Parathyroid adenoma (tissue), 2 donors: ENCODE data around the gene KCTD21.

Experiments used
- H2AFZ ChIP-seq: fragments of 300-600 bp; sonication (generic); one replicate; pipeline ENCODE4 v1.7.0; 2017; ENCODE audit warnings: antibody characterized with exemption, mild to moderate bottlenecking
- H3K27ac ChIP-seq: fragments of 300-600 bp; sonication (generic); one replicate; pipeline ENCODE4 v1.7.0; 2017
- H3K27me3 ChIP-seq: fragments of 300-600 bp; sonication (generic); one replicate; pipeline ENCODE4 v1.7.0; 2017; ENCODE audit warnings: low read length; ENCODE audit not compliant: control insufficient read depth, insufficient read depth
- H3K36me3 ChIP-seq: fragments of 300-600 bp; sonication (generic); one replicate; pipeline ENCODE4 v1.7.0; 2017; ENCODE audit warnings: low read length; ENCODE audit not compliant: control insufficient read depth, insufficient read depth
- H3K4me1 ChIP-seq: fragments of 300-600 bp; sonication (generic); one replicate; pipeline ENCODE4 v1.7.0; 2017; ENCODE audit warnings: control low read depth
- H3K4me2 ChIP-seq: fragments of 300-600 bp; sonication (generic); one replicate; pipeline ENCODE4 v1.7.0; 2017; ENCODE audit warnings: low read length
- H3K4me3 ChIP-seq: fragments of 300-600 bp; sonication (generic); one replicate; pipeline ENCODE4 v1.7.0; 2017; ENCODE audit warnings: low read depth, low read length
- H3K79me2 ChIP-seq: fragments of 300-600 bp; sonication (generic); one replicate; pipeline ENCODE4 v1.7.0; 2017; ENCODE audit warnings: control low read depth
- H3K9ac ChIP-seq: fragments of 300-600 bp; sonication (generic); one replicate; pipeline ENCODE4 v1.7.0; 2017; ENCODE audit warnings: mild to moderate bottlenecking
- H3K9me3 ChIP-seq: fragments of 300-600 bp; sonication (generic); one replicate; pipeline ENCODE4 v1.7.0; 2017; ENCODE audit warnings: low read length; ENCODE audit not compliant: control insufficient read depth
- TF ChIP-seq, protein P1 (sequence below): fragments of 300-600 bp; sonication (generic); IDR thresholded peaks from one replicate; pipeline ENCODE4 v1.7.0; 2017; ENCODE audit warnings: antibody characterized with exemption, mild to moderate bottlenecking
- donor health status: primary hyperparathyroidism.

KCTD21 gene

DNA sequence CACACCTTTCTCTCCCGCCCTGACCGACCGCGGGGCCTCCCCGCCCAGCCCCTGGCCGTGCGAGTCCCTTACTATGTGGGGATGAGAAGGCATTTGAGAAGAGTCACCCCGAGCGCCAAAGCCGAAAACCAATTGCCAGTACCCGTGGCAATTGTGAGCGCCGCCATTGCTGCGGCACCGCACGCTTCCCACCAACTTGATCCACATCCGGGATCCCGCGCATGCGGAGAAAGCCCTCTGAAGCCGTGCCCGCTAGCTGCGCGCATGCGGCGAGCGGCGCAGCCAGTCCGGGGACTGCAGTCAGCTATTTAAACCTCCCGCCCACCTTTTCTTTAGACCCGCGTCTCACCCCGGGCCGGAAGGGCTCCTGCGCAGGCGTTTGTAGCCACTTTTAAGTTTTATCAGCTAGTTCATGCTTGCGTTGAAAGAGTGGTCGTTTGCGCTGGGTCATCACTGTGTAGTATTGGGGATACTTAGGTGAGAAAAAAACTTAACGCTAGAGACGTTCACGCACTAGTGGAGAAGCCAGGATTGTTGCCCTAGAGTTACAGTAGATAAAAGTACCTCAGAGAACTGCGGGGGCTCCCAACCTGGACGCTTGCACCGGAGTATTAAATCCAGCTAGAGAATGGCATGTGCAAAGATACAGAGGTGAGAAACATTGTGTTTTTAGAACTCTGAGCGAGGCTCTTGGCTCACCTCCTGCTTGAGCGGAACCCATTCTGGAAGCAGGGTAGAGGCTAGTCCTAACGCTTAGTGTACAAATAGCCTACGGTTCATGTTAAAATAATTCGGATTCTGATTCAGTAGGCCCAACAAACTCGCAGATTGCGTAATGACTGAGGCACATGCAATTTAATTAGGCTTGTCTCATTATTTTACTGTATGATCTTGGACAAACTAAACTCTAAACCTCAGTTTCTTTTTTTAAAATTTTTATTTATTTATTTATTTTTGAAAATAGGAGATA lies 48.7 kb downstream of the KCTD21 start, which contains the start of gene ALG8:
Gene ALG8, minus strand, starts transcription at position 205 of the 970 bp plus-strand sequence. Its CDS starts 38 bp downstream, at position 167.
- Histone ChIP-seq H3K27me3 (no peaks in the 10 kb centered on the region), H3K79me2 (peaks cover 2% of the 10 kb centered on the region), H3K4me1 (no peaks in the 10 kb centered on the region), H3K9ac (no peak within 1 kb of the TSS), H3K4me3 (peak within 1 kb of the TSS; percentile 76), H3K4me2 (peak within 1 kb of the TSS; percentile 80), H3K36me3 (no peaks in the 10 kb centered on the region), H3K27ac (peak within 1 kb of the TSS; percentile 57), H2AFZ (peak within 1 kb of the TSS; percentile 89), H3K9me3 (no peaks in the 10 kb centered on the region)
- TF ChIP-seq, protein P1, sequence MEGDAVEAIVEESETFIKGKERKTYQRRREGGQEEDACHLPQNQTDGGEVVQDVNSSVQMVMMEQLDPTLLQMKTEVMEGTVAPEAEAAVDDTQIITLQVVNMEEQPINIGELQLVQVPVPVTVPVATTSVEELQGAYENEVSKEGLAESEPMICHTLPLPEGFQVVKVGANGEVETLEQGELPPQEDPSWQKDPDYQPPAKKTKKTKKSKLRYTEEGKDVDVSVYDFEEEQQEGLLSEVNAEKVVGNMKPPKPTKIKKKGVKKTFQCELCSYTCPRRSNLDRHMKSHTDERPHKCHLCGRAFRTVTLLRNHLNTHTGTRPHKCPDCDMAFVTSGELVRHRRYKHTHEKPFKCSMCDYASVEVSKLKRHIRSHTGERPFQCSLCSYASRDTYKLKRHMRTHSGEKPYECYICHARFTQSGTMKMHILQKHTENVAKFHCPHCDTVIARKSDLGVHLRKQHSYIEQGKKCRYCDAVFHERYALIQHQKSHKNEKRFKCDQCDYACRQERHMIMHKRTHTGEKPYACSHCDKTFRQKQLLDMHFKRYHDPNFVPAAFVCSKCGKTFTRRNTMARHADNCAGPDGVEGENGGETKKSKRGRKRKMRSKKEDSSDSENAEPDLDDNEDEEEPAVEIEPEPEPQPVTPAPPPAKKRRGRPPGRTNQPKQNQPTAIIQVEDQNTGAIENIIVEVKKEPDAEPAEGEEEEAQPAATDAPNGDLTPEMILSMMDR = no peak

DNA sequence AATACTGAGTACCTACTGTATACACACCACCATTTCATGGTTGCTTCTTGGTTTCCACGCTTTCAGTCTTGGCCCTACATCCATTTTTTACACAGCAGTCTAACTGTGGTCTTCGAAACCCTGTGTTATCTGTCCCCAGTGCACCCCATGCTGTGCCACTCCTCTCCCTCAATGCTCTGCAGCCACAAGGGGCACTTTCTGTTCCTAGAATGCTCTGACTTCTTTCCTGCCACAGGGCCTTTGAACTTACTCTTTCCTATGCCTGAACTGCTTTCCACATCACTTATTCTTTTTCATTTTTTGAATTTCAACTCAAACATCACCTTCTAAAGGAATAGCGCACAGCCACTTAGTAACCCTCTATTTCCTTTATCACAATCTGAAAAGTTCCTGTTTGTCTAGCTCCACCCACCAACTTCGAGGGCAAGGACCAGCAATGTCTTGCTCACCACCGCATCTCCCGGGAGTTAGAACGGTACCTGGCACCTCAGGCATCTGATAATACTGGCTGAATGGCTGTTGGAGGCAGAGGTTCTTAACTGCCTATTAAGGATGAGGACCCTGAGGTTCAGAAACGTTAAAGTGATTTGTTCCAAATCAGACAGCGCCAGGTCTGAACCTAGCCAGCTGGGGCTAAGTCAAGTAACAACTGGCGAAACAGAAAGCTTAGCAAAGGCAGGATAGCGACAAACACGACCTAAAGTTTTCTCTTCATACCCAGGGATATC lies 49.6 kb downstream of the KCTD21 start:
- Histone ChIP-seq H3K36me3 (no peaks in the 10 kb centered on the region), H3K4me3 (peak overlapping the region; percentile 76), H3K9ac (no peak overlapping the region), H3K79me2 (peaks cover 2% of the 10 kb centered on the region), H3K27me3 (no peaks in the 10 kb centered on the region), H2AFZ (peak overlapping the region; percentile 89), H3K4me2 (peak overlapping the region; percentile 70), H3K4me1 (no peaks in the 10 kb centered on the region), H3K27ac (peak overlapping the region; percentile 57), H3K9me3 (no peaks in the 10 kb centered on the region)
- TF ChIP-seq, protein P1 = no peak

DNA sequence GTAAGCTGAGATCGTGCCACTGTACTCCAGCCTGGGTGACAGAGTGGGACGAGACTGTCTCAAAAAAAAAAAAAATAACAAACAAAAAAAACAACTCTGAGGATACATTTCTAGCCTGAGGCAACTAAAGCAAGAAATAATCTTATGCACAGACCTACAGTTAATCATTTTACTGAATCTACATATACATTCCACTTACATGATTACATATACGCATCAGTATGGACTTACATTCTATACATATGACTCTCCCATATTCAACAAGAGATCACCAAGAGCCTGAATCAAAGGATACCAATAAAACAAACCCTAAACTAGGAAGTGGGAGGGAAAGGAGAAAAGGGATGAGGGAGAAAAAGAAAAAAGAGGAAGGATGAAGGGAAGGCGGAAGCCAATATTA lies 50.1 kb downstream of the KCTD21 start:
- no peaks in the 10 kb centered on the region for H3K27me3 ChIP-seq
- no peaks in the 10 kb centered on the region for H3K9me3 ChIP-seq
- no peak overlapping the region for H3K4me3 ChIP-seq
- H3K79me2 ChIP-seq = peaks cover 2% of the 10 kb centered on the region
- no peaks in the 10 kb centered on the region for H3K36me3 ChIP-seq
- no peaks in the 10 kb centered on the region for H3K4me1 ChIP-seq
- TF ChIP-seq, protein P1 = no peak
- no peak overlapping the region for H3K27ac ChIP-seq
- H2AFZ ChIP-seq = no peak overlapping the region
- no peak overlapping the region for H3K4me2 ChIP-seq
- H3K9ac ChIP-seq = no peak overlapping the region

DNA sequence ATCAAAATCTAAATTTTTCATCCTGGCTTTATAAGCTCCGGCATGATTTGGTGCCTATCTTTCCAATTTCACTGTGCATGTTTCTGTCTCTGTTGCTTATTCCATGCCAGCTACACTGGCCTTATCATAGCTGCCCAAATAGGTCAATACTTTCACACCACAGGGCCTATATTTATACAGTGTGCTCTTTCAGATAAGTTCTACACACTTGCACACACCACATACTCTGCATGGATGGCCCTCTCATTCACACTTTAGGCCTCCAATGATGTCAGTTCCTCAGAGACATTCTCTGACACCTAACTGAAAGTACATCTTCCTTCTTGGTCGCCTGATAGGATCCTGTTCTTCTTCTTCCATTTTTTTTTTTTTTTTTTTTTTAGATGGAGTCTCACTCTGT lies 56.0 kb downstream of the KCTD21 start:
- H3K4me2 ChIP-seq = no peak overlapping the region
- H3K36me3 ChIP-seq = no peaks in the 10 kb centered on the region
- no peaks in the 10 kb centered on the region for H3K79me2 ChIP-seq
- H3K9ac ChIP-seq = no peak overlapping the region
- no peak overlapping the region for H3K4me3 ChIP-seq
- H3K27me3 ChIP-seq = no peaks in the 10 kb centered on the region
- H3K4me1 ChIP-seq = no peaks in the 10 kb centered on the region
- H3K27ac ChIP-seq = no peak overlapping the region
- no peaks in the 10 kb centered on the region for H3K9me3 ChIP-seq
- TF ChIP-seq, protein P1 = no peak
- no peak overlapping the region for H2AFZ ChIP-seq
